Transverse colon (tissue), 3 donors: ENCODE data around the gene RABGAP1L.

Experiments
- EP300 ChIP-seq: sonication (generic); formaldehyde crosslinking; IDR thresholded peaks from one replicate; pipeline ENCODE4 v1.6.1; 2017; ENCODE audit warnings: antibody characterized with exemption, low read depth
- POLR2A ChIP-seq: fragments of 450-650 bp; IDR thresholded peaks from one replicate; pipeline ENCODE4 v1.6.1; 2016; ENCODE audit warnings: antibody characterized with exemption, mild to moderate bottlenecking, moderate library complexity
- TF ChIP-seq, protein P1 (sequence below), 5 experiments: fragments of 200-600 bp in 3 of 5; fragments of 450-650 bp in 2 of 5; sonication (generic) in 3 of 5; IDR thresholded peaks; 1 replicate in 2 of 5; 2 replicates in 3 of 5; pipeline ENCODE4 v1.5.1; 2016 to 2017; ENCODE audit warnings: antibody characterized with exemption in 5 of 5, inconsistent platforms in 3 of 5, mild to moderate bottlenecking in 2 of 5, moderate library complexity in 1 of 5

DNA sequence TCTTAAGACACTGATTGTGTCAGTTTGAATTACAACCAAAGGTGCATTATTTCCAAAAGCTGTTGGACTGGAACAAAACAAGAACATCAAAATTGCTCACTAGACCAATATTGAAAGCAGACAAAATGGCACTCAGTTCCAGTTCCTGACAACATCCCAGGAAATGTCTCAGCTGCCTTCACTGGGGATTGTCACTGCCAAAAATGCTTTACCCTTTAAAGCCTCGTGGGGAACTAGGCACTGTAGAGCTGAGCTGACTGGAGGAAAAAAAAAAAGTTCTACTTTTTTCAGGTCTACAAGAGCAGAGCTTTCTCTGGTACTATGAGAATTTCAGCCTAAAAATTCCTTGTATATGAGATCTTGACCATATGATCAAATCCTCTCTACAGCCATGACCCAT lies 310.4 kb downstream of the RABGAP1L start:
- TF ChIP-seq, protein P1, sequence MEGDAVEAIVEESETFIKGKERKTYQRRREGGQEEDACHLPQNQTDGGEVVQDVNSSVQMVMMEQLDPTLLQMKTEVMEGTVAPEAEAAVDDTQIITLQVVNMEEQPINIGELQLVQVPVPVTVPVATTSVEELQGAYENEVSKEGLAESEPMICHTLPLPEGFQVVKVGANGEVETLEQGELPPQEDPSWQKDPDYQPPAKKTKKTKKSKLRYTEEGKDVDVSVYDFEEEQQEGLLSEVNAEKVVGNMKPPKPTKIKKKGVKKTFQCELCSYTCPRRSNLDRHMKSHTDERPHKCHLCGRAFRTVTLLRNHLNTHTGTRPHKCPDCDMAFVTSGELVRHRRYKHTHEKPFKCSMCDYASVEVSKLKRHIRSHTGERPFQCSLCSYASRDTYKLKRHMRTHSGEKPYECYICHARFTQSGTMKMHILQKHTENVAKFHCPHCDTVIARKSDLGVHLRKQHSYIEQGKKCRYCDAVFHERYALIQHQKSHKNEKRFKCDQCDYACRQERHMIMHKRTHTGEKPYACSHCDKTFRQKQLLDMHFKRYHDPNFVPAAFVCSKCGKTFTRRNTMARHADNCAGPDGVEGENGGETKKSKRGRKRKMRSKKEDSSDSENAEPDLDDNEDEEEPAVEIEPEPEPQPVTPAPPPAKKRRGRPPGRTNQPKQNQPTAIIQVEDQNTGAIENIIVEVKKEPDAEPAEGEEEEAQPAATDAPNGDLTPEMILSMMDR (IDR thresholded peaks at IDR 0.05) = no peak
- TF ChIP-seq POLR2A (no peak), EP300 (no peak)
